Measurements from ENCODE around the gene TXN2. TPM values are rescaled to one million over a fixed set of nuclear protein-coding genes. Genes with fewer than 3 reads are reported as not detected.

The TXN2 gene
- total RNA-seq, 2 experiments from 2014 or later, result 26.4 to 26.5 TPM

- H3K9me3 Mint-ChIP-seq, result no peaks in the 10 kb centered on the region
- peaks cover 94% of the 10 kb centered on the region for H3K36me3 ChIP-seq (ENCODE audit: insufficient read depth, low read length)
- H3K27me3 Mint-ChIP-seq, result no peaks in the 10 kb centered on the region
- no peaks in the 10 kb centered on the region for H3K4me1 ChIP-seq (ENCODE audit: insufficient read depth, low read length)
- H3K4me1 Mint-ChIP-seq (ENCODE audit: low read depth), result peaks cover 6% of the 10 kb centered on the region
- ChIA-PET CTCF (no interaction called here), POLR2A (no interaction called here)
- no peak overlapping the region for H3K27ac ChIP-seq (ENCODE audit: low read depth in 1 of 2, low read length in 2 of 2)
- H3K4me3 Mint-ChIP-seq, result no peak overlapping the region
- H3K4me3 ChIP-seq (ENCODE audit: low read length), result no peak overlapping the region
- no peaks in the 10 kb centered on the region for H3K27me3 ChIP-seq (ENCODE audit: control insufficient read depth in 1 of 2, insufficient read depth in 2 of 2, low read length in 2 of 2)
- H3K36me3 Mint-ChIP-seq (ENCODE audit: low read depth), result peaks cover 93% of the 10 kb centered on the region
- no peak for ATAC-seq (ENCODE audit: poor library complexity)
- H3K9me3 ChIP-seq (ENCODE audit: control insufficient read depth in 1 of 2, insufficient read depth in 1 of 2, low read length in 2 of 2), result peaks cover 0 to 3% of the 10 kb centered on the region in 2 experiments
- DNase-seq, result no peak
- TF ChIP-seq, protein P1, sequence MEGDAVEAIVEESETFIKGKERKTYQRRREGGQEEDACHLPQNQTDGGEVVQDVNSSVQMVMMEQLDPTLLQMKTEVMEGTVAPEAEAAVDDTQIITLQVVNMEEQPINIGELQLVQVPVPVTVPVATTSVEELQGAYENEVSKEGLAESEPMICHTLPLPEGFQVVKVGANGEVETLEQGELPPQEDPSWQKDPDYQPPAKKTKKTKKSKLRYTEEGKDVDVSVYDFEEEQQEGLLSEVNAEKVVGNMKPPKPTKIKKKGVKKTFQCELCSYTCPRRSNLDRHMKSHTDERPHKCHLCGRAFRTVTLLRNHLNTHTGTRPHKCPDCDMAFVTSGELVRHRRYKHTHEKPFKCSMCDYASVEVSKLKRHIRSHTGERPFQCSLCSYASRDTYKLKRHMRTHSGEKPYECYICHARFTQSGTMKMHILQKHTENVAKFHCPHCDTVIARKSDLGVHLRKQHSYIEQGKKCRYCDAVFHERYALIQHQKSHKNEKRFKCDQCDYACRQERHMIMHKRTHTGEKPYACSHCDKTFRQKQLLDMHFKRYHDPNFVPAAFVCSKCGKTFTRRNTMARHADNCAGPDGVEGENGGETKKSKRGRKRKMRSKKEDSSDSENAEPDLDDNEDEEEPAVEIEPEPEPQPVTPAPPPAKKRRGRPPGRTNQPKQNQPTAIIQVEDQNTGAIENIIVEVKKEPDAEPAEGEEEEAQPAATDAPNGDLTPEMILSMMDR (IDR thresholded peaks at IDR 0.05), result no peak
- H3K27ac Mint-ChIP-seq, result no peak overlapping the region
- intact Hi-C loops (cut with DNase I, micrococcal nuclease), result no loop called here
Measured at GRCh38 chr22:36514766-36515165, 33.3 kb upstream of the TXN2 start.

DNA sequence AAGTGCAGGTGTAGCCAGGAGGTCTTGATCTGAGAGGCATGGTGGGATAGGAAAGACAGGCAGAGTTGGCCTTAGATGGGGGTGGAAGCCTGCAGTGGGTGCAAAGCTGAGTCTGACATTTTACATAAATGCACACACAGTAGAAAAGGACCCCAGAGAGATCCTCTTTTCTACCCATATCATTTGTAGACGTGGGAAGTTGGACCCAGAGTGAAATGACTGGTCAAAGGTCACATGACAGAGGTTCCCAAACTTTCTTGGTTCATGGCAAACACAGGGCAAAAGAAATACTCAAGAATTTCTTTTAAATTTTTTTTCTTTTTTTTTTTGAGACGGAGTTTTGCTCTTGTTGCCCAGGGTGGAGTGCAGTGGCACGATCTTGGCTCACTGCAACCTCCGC is 31.6 kb upstream of the TXN2 start:
- Histone ChIP-seq H3K27ac (ENCODE audit: low read depth in 1 of 2, low read length in 2 of 2) (no peak overlapping the region), H3K4me1 (ENCODE audit: insufficient read depth, low read length) (no peaks in the 10 kb centered on the region), H3K27me3 (ENCODE audit: control insufficient read depth in 1 of 2, insufficient read depth in 2 of 2, low read length in 2 of 2) (no peaks in the 10 kb centered on the region), H3K36me3 (ENCODE audit: insufficient read depth, low read length) (peaks cover 77% of the 10 kb centered on the region), H3K4me3 (ENCODE audit: low read length) (no peak overlapping the region), H3K9me3 (ENCODE audit: control insufficient read depth in 1 of 2, insufficient read depth in 1 of 2, low read length in 2 of 2) (no peaks in the 10 kb centered on the region)
- Mint-ChIP-seq H3K27ac (no peak overlapping the region), H3K4me3 (no peak overlapping the region), H3K36me3 (ENCODE audit: low read depth) (peaks cover 80% of the 10 kb centered on the region), H3K4me1 (ENCODE audit: low read depth) (peaks cover 6% of the 10 kb centered on the region), H3K27me3 (no peaks in the 10 kb centered on the region), H3K9me3 (no peaks in the 10 kb centered on the region)
- POLR2A ChIA-PET, result interaction anchor here (1.3 kb wide), 1 partner anchor 16 kb away, joined by 3 read pairs; the partner anchor contains the start of gene EIF3D
- ATAC-seq (ENCODE audit: poor library complexity), result no peak
- CTCF ChIA-PET, result no interaction called here
- intact Hi-C loops (cut with DNase I, micrococcal nuclease), result no loop called here
- no peak for DNase-seq
- TF ChIP-seq, protein P1 (IDR thresholded peaks at IDR 0.05), result no peak

GRCh38 chr22:36512333-36512732 is 30.9 kb upstream of the TXN2 start:
- no peaks in the 10 kb centered on the region for H3K9me3 ChIP-seq (ENCODE audit: control insufficient read depth in 1 of 2, insufficient read depth in 1 of 2, low read length in 2 of 2)
- intact Hi-C loops (cut with DNase I, micrococcal nuclease), result no loop called here
- peaks cover 70% of the 10 kb centered on the region for H3K36me3 ChIP-seq (ENCODE audit: insufficient read depth, low read length)
- no peak overlapping the region for H3K27ac ChIP-seq (ENCODE audit: low read depth in 1 of 2, low read length in 2 of 2)
- Mint-ChIP-seq H3K4me1 (ENCODE audit: low read depth) (peaks cover 9% of the 10 kb centered on the region), H3K27me3 (no peaks in the 10 kb centered on the region), H3K27ac (no peak overlapping the region), H3K9me3 (no peaks in the 10 kb centered on the region), H3K36me3 (ENCODE audit: low read depth) (peaks cover 74% of the 10 kb centered on the region), H3K4me3 (no peak overlapping the region)
- no peak overlapping the region for H3K4me3 ChIP-seq (ENCODE audit: low read length)
- ChIA-PET POLR2A (interaction anchor here (0.6 kb wide), 1 partner anchor 355 kb away, joined by 3 read pairs; no protein-coding TSS in a partner anchor), CTCF (no interaction called here)
- no peaks in the 10 kb centered on the region for H3K27me3 ChIP-seq (ENCODE audit: control insufficient read depth in 1 of 2, insufficient read depth in 2 of 2, low read length in 2 of 2)
- ATAC-seq (ENCODE audit: poor library complexity), result no peak
- TF ChIP-seq, protein P1 (IDR thresholded peaks at IDR 0.05), result no peak
- peaks cover 3% of the 10 kb centered on the region for H3K4me1 ChIP-seq (ENCODE audit: insufficient read depth, low read length)
- DNase-seq, result no peak

All from CD4-positive, alpha-beta T cell (primary cell).